ENCODE measurements around the gene CAPNS1.
"Not testable (repeated sequence)": the region's sequence is repeated elsewhere in the genome, so short reads cannot be mapped to it uniquely, and the experiment has no call there.

The CAPNS1 gene

GRCh38 chr19:36131221-36131620 is 8.6 kb upstream of the CAPNS1 start:
- H3K9me3 Mint-ChIP-seq, ATAC-seq, H3K27ac Mint-ChIP-seq, H3K36me3 Mint-ChIP-seq, H3K4me3 Mint-ChIP-seq, H3K27me3 Mint-ChIP-seq: not testable (repeated sequence)
- H3K4me1 Mint-ChIP-seq: peaks cover 26% of the 10 kb centered on the region

DNA sequence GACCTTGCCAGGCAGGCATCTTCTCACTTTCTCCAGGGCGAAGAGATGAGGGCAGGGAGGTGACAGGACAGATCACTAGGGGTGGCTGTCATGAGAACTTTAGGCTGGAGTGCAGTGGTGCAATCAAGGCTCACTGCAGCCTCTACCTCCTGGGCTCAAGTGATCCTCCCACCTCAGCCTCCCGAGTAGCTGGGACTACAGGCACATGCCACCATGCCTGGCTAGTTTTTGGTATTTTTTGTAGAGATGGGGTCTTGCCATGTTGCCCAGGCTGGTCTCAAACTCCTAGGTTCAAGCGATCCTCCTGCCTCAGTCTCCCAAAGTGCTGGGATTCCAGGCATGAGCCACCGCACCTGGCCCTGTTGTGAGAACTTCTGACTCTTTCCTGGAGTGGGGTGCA is 5.0 kb upstream of the CAPNS1 start:
- not testable (repeated sequence) for ATAC-seq, H3K27me3 Mint-ChIP-seq, H3K4me3 Mint-ChIP-seq, H3K9me3 Mint-ChIP-seq, H3K27ac Mint-ChIP-seq, H3K36me3 Mint-ChIP-seq
- peaks cover 21% of the 10 kb centered on the region for H3K4me1 Mint-ChIP-seq

GRCh38 chr19:36136964-36137686 is 2.7 kb upstream of the CAPNS1 start:
- no peak for ATAC-seq
- peak overlapping the region; percentile 60 for H3K27ac Mint-ChIP-seq

GRCh38 chr19:36139120-36139472 is 770 bp upstream of the CAPNS1 start:
- Mint-ChIP-seq H3K27me3 (no peaks in the 10 kb centered on the region), H3K9me3 (peaks cover 4% of the 10 kb centered on the region), H3K4me1 (peaks cover 28% of the 10 kb centered on the region), H3K36me3 (peaks cover 23% of the 10 kb centered on the region), H3K4me3 (peak overlapping the region; percentile 99), H3K27ac (peak overlapping the region; percentile 98)
- ATAC-seq: no peak

More at GRCh38 chr19:36136964-36137686, 2.7 kb upstream of the CAPNS1 start:
- Mint-ChIP-seq H3K36me3 (peaks cover 13% of the 10 kb centered on the region), H3K4me1 (peaks cover 26% of the 10 kb centered on the region), H3K27me3 (no peaks in the 10 kb centered on the region), H3K9me3 (peaks cover 4% of the 10 kb centered on the region), H3K4me3 (peak overlapping the region; percentile 62)

GRCh38 chr19:36140304-36141038 is 605 bp downstream of the CAPNS1 start:
- peaks cover 4% of the 10 kb centered on the region for H3K9me3 Mint-ChIP-seq
- peak overlapping the region; percentile 99 for H3K4me3 Mint-ChIP-seq
- peaks cover 26% of the 10 kb centered on the region for H3K36me3 Mint-ChIP-seq
- peaks cover 28% of the 10 kb centered on the region for H3K4me1 Mint-ChIP-seq
- no peaks in the 10 kb centered on the region for H3K27me3 Mint-ChIP-seq
- ATAC-seq: peak; percentile 44
- peak overlapping the region; percentile 98 for H3K27ac Mint-ChIP-seq

DNA sequence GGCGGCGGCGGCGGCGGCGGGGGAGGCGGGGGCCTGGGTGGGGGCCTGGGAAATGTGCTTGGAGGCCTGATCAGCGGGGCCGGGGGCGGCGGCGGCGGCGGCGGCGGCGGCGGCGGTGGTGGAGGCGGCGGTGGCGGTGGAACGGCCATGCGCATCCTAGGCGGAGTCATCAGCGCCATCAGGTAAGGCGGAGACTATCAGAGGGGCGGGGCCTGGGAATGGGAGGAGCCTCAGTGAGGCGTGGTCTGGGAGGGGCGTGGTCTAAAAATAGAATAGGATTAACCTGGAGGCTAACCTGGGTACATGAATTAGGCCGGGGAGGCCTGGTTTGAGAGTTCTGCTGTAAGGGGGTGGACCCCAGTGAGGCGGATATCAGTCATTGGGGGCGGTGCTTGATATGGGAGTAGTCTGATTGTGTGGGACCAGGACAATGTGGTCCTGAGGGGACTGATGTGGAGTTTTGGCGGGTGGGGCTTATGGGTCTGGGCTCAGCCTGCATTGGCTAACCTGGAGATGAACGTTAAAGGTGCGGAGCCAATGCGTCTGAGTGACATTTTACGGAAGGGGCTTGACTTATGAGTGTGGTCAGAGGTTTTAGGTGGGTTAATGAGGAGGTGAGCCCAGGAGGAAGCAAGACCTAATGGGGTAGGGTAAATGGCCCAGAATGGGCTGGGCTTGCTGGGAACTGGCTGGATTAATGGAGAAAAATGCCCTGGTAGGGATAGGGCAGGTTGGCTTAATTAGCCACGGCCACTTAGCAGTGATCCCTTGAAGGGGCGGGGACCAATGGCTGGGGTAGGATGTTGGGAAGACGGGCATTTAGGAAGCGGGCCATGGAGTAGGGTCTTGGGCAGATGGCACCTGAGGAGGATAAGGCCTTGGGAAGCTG is 1.4 kb downstream of the CAPNS1 start:
- Mint-ChIP-seq H3K27me3 (no peaks in the 10 kb centered on the region), H3K4me3 (peak overlapping the region; percentile 99), H3K27ac (peak overlapping the region; percentile 98), H3K4me1 (peaks cover 28% of the 10 kb centered on the region), H3K36me3 (peaks cover 33% of the 10 kb centered on the region), H3K9me3 (peaks cover 4% of the 10 kb centered on the region)
- peak; percentile 83 for ATAC-seq

DNA sequence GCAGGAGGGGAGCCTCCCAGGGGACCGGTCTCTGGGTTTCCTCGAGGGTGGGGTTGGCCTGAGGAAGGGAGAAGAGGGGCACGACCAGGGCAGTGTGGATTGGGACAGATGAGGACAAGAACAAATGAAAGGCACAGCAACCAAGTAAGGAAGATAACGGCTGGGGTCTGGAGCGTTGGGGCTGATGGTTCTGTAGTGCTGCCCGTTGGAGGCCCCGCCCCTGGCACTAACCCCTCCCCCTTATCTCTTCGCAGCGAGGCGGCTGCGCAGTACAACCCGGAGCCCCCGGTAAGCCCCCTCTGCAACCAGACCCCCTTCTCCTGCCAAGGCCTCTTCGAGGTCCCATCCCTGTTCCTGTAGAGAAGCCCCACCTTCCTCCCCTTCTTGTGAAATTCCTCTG is 2.2 kb downstream of the CAPNS1 start:
- Mint-ChIP-seq H3K4me3 (peak overlapping the region; percentile 83), H3K4me1 (peaks cover 21% of the 10 kb centered on the region), H3K27me3 (no peaks in the 10 kb centered on the region), H3K36me3 (peaks cover 41% of the 10 kb centered on the region), H3K9me3 (peaks cover 4% of the 10 kb centered on the region), H3K27ac (no peak overlapping the region)
- no peak for ATAC-seq

DNA sequence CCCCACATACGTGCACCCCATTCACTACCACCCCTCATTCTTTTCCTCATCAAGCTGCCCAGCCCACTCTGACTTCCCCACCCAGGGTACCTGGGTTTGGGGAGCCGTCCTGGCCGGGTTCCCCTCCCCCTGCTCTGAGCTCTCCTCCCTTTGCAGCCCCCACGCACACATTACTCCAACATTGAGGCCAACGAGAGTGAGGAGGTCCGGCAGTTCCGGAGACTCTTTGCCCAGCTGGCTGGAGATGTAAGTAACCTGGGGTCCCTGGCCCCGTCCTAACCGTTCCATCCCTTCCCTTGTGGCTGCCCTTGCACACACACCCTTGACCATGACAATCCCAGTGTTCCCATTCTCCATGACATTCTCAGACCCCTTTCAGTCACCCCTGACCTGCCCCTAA is 2.6 kb downstream of the CAPNS1 start:
- H3K4me1 Mint-ChIP-seq: peaks cover 20% of the 10 kb centered on the region
- H3K36me3 Mint-ChIP-seq: peaks cover 45% of the 10 kb centered on the region
- H3K27me3 Mint-ChIP-seq: no peaks in the 10 kb centered on the region
- no peak for ATAC-seq
- peak overlapping the region; percentile 27 for H3K4me3 Mint-ChIP-seq
- H3K27ac Mint-ChIP-seq: no peak overlapping the region
- peaks cover 4% of the 10 kb centered on the region for H3K9me3 Mint-ChIP-seq

DNA sequence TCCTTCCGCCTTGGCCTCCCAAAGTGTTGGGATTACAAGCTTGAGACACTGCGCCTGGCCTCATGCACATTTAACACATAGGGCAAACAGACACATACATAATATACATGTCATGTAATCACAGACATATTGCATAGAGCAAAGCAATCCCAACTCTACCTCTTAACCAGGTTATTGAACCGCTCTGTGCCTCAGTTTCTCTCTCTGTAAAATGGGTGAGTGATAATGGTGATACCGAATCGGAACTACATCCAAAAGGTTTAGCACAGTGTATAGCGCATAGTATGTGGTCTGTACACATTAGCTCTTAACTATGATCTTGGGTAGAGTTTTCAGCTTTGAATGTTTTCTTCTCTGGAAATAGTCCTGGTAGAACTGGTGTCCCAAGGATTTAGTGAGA is 4.8 kb downstream of the CAPNS1 start:
- no peak overlapping the region for H3K4me3 Mint-ChIP-seq
- ATAC-seq: no peak
- H3K27me3 Mint-ChIP-seq: no peaks in the 10 kb centered on the region
- peaks cover 4% of the 10 kb centered on the region for H3K9me3 Mint-ChIP-seq
- peaks cover 63% of the 10 kb centered on the region for H3K36me3 Mint-ChIP-seq
- H3K4me1 Mint-ChIP-seq: peaks cover 20% of the 10 kb centered on the region
- no peak overlapping the region for H3K27ac Mint-ChIP-seq

GRCh38 chr19:36149673-36150406 is 10.0 kb downstream of the CAPNS1 start:
- Mint-ChIP-seq H3K9me3 (no peaks in the 10 kb centered on the region), H3K27me3 (no peaks in the 10 kb centered on the region), H3K27ac (no peak overlapping the region), H3K36me3 (peaks cover 60% of the 10 kb centered on the region), H3K4me1 (no peaks in the 10 kb centered on the region), H3K4me3 (no peak overlapping the region)
- no peak for ATAC-seq

- no peaks in the 10 kb centered on the region for H3K4me1 Mint-ChIP-seq
- H3K27ac Mint-ChIP-seq: no peak overlapping the region
- H3K27me3 Mint-ChIP-seq: no peaks in the 10 kb centered on the region
- H3K9me3 Mint-ChIP-seq: no peaks in the 10 kb centered on the region
- no peak for ATAC-seq
- no peak overlapping the region for H3K4me3 Mint-ChIP-seq
- H3K36me3 Mint-ChIP-seq: peaks cover 60% of the 10 kb centered on the region
Measured at GRCh38 chr19:36150586-36150985, 10.7 kb downstream of the CAPNS1 start.

- no peaks in the 10 kb centered on the region for H3K9me3 Mint-ChIP-seq
- H3K27ac Mint-ChIP-seq: no peak overlapping the region
- no peaks in the 10 kb centered on the region for H3K4me1 Mint-ChIP-seq
- peaks cover 53% of the 10 kb centered on the region for H3K36me3 Mint-ChIP-seq
- H3K27me3 Mint-ChIP-seq: no peaks in the 10 kb centered on the region
- no peak overlapping the region for H3K4me3 Mint-ChIP-seq
- no peak for ATAC-seq
Measured at GRCh38 chr19:36151144-36152018, 11.5 kb downstream of the CAPNS1 start.

GRCh38 chr19:36152019-36152351 is 12.1 kb downstream of the CAPNS1 start:
- H3K36me3 Mint-ChIP-seq: peaks cover 47% of the 10 kb centered on the region
- no peaks in the 10 kb centered on the region for H3K27me3 Mint-ChIP-seq
- peak; percentile 31 for ATAC-seq
- H3K4me1 Mint-ChIP-seq: no peaks in the 10 kb centered on the region
- no peaks in the 10 kb centered on the region for H3K9me3 Mint-ChIP-seq
- H3K4me3 Mint-ChIP-seq: no peak overlapping the region
- no peak overlapping the region for H3K27ac Mint-ChIP-seq
